GM19324 (cell line): Measurements from ENCODE around the gene PWWP2B.

Experiments used
- ATAC-seq: cut with Tn5 transposase; IDR thresholded peaks from one replicate; pipeline ENCODE4 v1.9.1; 2021; ENCODE audit warnings: mild to moderate bottlenecking, moderate library complexity; ENCODE audit not compliant: unreplicated experiment, low FRiP score

The PWWP2B gene

DNA sequence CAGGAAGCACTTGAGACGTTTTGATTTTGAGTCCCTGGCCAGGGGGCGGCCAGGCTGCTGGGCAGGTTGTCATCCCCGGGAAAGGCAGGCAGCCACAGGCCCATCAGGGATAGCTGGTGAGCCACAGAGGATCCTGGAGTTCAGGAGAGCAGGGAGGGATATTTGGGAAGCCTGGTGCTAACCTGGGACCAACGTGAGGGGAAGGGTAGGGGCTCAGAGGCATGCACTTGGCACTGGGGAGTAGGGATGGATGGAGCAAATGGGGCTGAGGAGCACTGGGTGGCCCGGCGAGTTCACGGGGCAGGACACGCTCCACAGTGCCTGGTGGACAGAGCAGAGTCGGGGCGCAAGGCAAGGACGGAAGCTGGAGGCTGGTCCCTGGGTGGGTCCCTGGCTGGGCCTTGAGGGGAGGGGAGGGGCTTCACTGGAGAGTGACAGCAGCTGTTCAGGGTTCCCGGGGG is 34.8 kb upstream of the PWWP2B start:
- no peak for ATAC-seq

DNA sequence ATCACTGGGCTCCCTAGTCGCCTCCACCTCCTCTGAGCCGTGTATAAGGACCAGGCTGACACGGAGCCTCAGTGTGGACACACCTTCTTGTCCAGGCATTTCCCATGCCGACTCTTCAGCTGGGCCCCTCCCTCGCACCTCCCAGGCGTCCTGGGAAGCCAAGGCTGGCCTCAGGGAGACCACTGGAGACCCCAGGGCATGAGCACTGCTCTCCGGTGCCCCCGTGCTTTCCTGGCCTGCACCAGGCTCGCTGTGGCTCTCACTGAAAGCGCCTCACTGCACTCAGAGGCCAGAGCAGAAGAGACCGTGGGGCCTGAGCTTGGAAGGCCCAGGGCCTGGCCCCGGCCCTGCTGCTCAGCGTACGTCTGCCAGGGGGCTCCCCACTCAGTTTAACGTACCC is 33.6 kb upstream of the PWWP2B start:
- ATAC-seq: no peak

DNA sequence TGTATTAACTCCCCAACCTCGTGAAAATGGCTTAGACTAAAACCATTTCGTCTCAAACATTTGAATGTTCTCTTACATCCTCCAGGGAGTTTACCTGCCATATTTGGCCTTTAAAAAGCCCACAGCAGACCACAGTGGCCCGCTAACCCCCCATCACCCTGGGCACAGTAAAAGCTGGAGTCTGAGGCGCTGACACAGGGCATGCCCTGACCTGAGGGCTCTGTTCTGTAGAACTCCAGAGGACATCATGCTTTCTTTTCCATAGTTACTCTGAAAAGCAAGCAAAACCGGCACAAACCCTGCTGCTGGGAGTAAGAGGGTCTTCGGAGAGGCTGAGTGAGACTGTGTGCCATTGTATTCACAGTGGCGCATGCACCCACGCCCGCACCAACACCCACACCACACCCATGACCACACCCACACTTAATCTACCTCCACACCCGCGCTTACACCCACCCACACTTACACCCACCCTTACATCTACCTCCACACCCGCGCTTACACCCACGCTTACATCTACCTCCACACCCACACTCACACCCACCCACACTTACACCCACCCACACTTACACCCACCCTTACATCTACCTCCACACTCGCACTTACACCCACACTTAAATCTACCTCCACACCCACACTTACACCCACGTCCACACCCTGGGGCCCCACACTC is 32.9 kb upstream of the PWWP2B start:
- ATAC-seq: no peak

DNA sequence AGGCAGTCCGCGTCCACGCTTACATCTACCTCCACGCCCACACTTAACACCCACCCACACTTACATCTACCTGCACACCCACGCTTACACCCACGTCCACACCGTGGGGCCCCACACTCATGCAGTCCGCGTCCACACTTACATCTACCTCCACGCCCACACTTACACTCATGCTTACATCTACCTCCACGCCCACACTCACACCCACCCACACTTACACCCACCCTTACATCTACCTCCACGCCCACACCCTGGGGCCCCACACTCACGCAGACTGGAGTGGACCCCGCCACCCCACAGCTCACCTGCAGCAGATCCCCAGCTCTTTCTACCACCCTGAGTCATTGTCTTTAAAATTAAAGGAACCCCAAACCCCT is 32.4 kb upstream of the PWWP2B start:
- no peak for ATAC-seq

DNA sequence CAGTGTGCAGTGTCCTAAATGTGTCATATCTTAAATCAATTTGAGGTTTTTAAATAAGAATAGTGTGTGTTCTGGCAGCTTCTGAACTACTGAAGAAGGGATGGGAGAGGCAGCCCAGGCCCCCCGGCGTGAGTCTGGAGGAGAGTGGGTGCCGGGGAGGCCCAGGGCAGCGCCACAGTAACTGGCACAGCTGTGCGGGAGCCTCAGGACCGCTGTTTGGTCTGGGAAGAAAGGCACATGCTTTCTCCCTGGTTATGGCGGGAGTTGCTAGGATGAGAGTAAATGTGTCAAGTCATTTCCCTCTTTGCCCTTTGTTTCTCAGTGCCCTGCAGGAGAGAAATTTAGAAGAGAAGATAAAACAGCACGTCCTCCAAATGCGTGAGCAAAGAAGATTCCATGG is 31.9 kb upstream of the PWWP2B start:
- no peak for ATAC-seq

DNA sequence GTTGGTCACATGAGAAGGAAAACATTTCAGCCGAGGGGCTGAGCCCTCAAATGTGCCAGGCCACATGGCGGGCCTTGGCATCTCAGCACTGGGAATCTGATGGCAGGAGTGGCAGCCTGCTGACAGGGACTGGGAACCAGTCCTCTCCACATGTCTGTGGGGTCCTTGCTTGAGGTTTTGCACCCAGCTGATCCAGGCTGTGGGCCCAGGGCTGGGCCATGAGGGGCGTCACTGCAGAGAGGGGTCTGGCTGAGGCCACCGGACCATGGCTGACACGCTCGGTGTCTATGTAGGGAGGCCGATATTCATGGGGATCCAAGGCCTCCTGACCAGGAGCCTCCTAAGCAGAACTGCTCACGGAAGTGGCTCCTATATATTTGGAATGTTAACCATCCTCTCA is 31.0 kb upstream of the PWWP2B start:
- no peak for ATAC-seq

DNA sequence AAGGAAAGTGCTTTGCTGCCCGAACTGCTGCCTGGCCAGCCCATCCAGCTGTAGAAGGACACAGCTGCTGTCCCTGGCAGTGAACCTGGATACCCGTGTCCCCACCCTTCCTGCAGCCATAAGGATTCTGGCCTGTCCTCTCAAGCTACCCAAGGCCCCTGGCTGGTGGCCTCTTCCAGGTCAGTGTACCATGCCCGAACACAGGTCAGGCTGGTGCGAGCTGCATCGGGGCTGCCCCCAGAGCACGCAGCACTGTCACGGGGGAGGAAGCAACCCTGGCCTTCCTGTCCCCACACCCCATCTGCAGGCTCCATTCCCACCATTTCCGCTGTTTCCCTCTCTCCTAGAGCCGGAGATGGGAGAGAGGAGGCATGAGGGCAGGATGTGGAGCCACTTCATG is 30.5 kb upstream of the PWWP2B start:
- ATAC-seq: no peak

DNA sequence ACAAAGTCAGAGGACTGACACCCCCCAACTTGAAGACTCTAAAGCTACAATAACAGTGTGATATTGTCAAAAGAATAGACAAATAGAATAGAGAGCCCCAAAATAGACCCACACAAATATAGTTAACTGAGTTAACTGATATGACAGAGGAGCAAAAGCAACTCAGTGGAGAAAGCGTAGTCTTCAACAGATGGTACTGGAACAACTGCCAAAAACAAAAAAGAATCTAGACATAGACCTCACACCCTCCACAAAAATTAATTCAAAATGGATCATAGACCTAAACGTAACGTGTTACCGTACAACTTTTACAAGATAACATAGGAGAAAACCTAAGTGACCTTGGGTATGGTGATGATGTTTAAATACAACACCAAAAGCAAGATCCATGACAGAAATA is 28.6 kb upstream of the PWWP2B start:
- ATAC-seq: no peak

DNA sequence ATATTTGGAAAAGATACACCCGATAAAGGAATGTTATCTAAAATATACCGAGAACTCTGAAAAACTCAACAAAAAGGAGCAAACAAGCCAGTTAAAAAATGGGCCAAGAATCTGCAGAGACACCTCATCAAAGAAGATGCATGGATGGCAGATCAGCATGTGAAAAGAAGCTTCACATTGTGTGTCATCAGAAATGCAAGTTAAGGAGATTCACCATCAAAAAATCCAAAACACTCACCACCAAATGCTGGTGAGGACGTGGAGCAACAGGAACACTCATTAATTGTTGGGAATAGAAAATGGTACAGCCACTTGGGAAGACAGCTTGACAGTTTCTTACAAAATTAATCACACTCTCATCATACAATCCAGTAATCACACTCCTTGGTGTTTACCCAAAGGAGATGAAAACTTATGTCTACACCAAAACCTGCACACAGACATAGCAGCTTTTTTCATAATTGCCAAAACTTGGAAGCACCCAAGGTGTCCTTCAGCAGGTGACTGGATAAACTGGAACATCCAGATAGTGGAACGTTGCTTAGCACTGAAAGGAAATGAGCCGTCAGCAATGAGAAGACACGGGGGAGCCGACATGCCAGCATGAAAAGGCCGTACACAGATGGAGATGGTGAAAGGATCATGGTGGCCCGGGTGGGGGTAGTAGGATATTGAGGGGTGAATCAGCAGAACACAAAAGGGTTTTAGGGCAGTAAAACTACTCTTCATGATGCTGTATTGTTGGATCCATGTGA is 27.9 kb upstream of the PWWP2B start:
- ATAC-seq: no peak

DNA sequence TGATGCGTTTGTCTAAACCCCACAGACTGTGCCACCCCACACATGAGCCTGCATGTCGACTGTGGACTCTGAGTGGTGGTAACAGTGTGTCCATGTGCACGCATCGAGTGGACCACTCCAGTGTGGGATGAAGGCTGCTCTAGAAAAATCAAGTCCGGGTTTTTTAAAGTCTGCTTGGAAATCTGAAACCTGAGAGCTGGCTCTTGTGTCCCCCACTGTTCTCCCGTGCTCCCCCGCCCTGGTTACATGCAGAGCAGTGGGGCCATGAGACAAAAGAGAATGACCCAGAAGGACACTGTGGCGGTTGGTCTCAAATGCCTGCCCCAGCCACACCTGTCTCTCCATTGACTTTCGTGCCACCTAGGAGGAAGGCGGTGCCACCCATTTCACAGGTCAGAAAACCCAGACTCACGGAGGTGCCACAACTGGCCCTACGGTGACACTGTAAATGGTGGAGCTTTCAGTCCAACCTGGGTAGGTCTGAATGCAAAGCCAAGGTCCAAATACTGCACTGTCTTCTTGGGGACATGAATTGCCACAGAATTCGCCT is 27.3 kb upstream of the PWWP2B start:
- no peak for ATAC-seq

DNA sequence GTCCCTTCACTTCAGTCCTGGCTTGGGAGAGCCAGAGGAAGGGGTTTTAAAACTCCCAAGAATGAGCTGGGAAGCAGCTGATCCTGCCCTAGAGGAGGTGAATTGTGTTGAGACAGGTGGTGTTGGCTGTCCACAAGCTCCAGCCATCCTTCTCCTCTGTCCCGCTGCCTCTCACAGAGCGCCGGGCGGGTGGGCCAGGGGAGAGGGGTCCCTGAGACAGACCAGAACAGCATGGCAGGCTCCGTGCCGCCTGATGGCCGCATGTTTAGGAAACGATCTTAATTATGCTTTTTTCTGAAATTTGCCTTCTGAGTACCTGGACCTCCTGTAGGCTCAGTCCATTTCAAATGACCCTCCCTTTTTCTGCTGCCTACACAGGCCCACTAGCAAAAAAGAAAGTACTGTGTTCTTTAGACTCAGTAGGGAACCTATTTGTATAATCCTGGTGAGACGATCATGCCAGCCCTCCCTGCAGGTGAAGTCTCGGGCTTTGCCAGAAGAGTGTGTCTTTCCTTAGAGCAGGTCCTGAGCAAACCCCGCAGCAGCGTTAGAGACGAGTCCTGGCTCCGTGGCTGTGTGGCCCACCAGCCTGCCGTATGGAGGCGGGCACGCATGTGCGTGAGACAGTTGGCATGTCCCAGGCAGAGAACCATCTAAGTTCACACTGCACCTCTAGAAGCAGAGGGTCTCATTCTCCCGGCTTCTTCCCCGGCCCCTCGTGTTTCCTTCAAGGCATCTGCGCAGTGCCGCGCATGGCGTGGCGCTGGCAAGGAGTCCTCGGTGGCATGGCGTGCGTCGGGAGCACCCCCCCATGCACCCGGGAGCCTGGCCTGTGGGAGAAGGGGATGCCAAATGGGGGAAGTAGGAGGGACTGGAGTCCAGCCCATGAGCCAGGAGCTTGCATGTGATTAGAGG is 26.3 kb upstream of the PWWP2B start:
- no peak for ATAC-seq

DNA sequence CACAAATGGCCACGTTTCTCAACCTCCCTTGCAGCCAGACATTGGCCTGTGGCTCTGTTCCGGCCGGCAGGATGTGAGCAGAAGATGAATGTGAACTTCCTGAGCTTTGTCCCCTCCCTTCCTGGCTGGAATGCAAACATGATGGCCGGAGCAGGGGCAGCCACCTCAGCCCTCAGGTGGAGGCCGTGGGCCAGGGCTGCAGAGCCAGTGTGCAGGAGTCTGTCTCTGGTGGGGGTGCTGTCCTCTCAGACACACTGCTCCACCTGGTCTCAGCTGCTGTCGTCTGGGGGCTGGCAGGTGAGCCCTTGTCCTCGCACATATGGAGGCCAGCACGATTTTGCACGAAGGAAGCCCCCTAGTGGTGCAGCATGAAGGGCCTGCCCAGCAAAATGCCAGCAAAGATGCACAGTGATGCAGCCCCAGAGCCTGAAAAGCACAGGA is 25.3 kb upstream of the PWWP2B start:
- ATAC-seq: no peak

DNA sequence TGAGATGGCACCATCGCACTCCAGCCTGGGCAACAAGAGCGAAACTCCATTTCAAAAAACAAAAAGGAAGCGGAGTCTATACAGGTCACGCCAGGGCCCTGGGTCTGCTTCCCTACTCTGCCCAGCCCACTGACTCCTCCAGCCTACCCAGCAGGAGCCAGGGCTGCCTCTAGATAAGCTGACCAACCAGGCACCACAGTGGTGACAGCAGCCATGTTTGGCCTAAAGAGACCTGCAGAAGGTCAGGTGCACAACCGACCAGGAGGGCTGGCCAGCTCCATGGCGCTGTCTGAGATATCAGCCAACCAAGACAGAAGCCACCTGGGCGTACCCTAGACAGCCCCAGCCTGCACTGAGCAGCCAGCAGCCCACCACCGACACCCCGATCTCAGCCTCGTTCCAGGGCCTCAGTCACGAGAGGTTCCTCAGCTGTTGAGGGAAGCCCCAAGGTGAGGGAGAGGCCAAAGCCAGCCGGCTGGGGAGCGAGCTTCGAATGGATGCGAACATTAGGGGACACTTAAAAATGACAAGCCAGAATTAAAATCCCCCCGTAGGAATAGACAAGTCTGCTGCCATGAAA is 24.4 kb upstream of the PWWP2B start:
- ATAC-seq: no peak

DNA sequence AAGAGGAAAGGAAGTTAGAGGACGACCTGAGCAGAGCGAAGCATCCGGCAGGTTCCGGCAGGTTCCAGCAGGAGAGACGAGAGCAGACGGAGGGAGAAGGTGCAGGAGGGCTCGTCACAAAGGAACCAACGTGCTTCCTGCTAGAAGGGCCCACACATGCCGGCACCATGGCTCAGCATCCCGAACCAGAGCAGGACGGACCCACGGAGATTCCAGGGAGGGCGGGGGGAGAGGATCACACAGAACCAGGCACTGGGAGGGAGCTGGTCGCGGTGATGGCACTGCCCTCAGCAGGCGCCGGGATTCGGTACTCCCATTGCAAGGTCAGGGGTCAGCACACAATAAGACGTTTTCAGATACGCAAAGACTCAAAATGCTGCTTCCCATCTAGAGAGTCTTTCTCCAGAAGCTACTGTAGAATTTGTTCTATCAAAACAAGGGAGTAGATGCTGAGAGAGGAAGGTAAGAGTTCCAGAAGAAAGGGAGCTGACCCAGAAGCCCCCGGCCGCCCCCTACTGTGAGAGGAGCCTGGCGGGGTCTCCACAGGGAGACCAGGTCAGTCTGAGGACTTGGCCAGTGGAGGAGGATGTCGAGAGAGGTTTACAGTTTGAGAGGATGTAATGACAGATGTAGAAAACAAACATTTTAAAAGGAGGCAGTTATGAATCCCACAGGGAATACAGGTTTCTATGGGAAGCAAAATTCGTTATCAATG is 23.6 kb upstream of the PWWP2B start:
- ATAC-seq: no peak

DNA sequence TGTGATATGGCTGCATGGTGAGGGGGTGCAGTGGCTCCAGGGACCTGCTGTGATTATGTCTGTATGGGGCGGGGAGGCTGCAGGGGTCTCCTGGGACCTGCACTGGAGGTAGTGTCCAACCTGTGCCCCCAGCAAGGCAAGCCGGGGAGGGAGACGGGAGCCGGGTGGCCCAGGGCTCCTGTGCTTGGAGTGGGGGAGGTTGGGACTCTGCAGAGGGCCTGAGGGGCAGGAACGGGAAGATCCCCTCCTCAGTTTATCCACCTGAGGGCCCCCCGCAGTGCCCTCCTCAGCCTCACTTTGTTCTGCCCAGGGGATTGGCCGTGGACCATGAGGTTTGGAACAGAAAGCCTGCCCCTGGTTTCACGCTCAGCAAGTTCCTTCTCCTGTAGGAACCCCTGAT is 22.8 kb upstream of the PWWP2B start:
- no peak for ATAC-seq

DNA sequence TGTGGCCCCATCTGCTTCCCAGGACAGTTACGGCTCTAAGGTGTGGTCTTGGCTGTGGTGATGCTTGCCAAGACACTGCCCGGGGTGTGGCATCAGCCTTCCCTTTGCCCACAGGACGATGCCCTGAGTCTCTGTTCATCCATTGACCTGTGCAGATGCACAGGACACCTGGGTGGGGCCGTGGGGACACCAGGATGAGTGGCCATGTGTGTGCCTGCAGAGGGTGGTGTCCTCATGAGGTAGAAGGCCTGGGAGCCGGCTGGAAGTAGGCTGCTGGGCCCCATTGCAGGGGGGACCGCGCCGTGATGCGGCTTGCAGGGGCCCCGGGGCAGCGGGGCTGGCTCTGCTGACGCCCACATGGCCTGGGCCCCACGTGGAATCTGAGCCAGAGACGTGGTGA is 22.4 kb upstream of the PWWP2B start:
- ATAC-seq: no peak

DNA sequence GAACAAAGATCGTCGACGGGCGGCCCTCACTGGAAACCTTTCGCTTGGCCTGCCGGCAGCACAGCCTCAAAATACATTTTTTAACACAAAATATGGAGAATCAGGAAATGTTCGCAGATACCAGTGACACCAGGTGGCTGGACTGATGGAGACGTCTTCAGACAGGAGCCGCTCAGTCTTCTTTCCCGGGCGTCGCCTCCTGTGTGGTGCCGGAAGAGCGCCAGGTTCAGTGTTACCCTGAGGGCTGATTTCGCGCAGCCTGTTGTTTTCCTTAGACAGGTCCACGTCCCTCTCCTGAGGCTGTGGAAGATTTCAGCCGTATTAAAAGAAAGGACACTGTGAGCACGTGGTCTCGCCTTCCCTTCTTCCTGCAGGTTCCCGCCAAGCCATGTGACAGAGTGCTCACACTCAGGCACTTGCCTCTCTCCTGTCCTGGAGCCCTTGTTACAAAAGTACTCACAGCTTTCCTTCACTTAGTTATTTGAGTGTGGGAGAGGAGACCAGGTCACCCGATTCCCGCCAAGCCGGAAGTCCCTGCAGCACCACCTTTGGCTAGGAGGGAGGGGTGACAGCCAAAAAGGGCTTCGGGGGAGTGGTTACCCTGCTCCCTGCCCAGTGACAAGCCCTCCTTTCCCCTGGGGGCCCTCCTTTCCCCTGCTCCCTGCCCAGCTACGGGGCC is 21.7 kb upstream of the PWWP2B start:
- no peak for ATAC-seq

DNA sequence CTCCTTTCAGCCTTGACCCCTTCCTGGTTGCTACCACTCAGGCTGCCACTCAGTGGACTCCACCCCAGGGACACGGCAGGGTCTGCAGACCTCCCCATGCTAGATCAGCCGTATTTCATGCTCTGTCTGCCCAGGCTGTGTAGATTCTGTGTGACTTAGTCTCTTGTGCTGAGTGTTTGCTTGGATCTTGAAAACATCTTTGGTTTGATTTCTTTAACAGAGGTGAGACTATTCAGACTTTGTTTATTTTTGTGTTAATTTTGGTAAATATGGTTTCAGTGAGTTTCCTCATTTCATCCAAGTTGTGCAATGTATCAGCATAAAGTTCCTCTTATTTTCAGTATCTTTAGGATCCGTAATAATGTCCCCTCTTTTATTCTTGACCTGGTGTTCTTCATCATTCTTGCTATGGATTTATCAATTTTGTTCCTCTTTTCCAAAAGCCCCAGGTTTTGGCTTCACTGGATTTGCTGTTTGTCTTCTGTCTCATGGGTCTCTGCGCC is 21.2 kb upstream of the PWWP2B start:
- no peak for ATAC-seq

DNA sequence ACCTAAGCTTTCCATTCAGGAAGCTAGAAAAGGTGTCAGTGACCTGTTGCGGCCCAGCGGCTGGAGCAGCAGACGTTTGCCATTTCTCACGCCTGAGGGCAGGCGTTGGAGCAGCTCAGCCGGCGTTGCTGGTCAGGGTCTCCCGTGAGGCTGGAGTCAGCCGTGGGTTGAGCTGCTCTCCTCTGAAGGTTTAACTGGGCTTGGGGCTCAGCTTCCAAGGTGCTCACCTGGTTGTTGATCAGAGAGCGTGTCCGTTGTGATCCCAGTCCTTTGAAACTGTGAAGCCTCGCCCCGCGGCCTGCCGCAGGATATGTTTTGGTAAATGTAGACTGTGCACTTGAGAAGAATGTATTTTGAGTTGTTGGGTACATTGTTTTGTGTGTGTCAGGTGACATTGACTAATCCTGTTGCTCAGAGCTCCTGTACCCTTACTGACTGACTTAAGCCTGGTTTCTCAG is 20.6 kb upstream of the PWWP2B start:
- no peak for ATAC-seq
